Ishikawa (cell line): ENCODE results near the gene CDC42BPA.

Source experiments
- CEBPB ChIP-seq: IDR thresholded peaks from 2 replicates; pipeline ENCODE4 v1.6.1; 2012
- CREB1 ChIP-seq: IDR thresholded peaks from 2 replicates; pipeline ENCODE4 v1.6.1; 2012; ENCODE audit warnings: low read depth
- EGR1 ChIP-seq: IDR thresholded peaks from 2 replicates; pipeline ENCODE4 v1.6.1; 2012
- EP300 ChIP-seq: IDR thresholded peaks from 2 replicates; pipeline ENCODE4 v1.6.1; 2012; ENCODE audit warnings: borderline replicate concordance
- FOXM1 ChIP-seq: IDR thresholded peaks from 2 replicates; pipeline ENCODE4 v1.6.1; 2012; ENCODE audit warnings: low read depth, borderline replicate concordance
- NFIC ChIP-seq: IDR thresholded peaks from 2 replicates; pipeline ENCODE4 v1.6.1; 2012
- RAD21 ChIP-seq: IDR thresholded peaks from 2 replicates; pipeline ENCODE4 v1.6.1; 2012; ENCODE audit warnings: low read depth
- TAF1 ChIP-seq: IDR thresholded peaks from 2 replicates; pipeline ENCODE4 v1.6.1; 2012; ENCODE audit warnings: low read depth, mild to moderate bottlenecking
- TCF12 ChIP-seq: IDR thresholded peaks from 2 replicates; pipeline ENCODE4 v1.6.1; 2012; ENCODE audit warnings: low read depth
- TEAD4 ChIP-seq: IDR thresholded peaks from 2 replicates; pipeline ENCODE4 v1.6.1; 2012
- YY1 ChIP-seq: IDR thresholded peaks from 2 replicates; pipeline ENCODE4 v1.6.1; 2012; ENCODE audit warnings: low read depth
- ZBTB7A ChIP-seq: IDR thresholded peaks from 2 replicates; pipeline ENCODE4 v1.6.1; 2012; ENCODE audit warnings: low read depth
- TF ChIP-seq, protein P1 (sequence below): IDR thresholded peaks from 2 replicates; pipeline ENCODE4 v1.6.1; 2012
- TF ChIP-seq, protein P2 (sequence below): IDR thresholded peaks from 2 replicates; pipeline ENCODE4 v1.6.1; 2012; ENCODE audit warnings: low read depth, mild to moderate bottlenecking
- TF ChIP-seq, protein P3 (sequence below): IDR thresholded peaks from 2 replicates; pipeline ENCODE4 v1.6.1; 2012

The CDC42BPA gene

DNA sequence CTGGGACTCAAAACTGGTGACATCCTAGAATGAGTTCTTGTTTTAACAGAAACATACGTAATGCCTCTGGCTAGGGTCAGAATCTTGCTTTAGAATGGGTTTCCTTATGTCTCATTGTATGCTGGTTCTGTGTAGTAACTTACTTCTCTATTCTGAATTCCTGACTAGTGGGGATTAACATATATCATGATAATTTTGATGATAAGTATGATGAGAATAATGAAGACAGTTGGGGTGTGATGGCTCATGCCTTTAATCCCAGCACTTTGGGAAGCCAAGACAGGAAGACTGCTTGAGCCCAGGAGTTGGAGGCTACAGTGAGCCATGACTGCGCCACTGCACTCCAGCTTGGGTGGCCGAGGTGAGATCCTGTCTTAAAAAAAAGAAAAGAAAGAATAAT lies 31.7 kb upstream of the CDC42BPA start:
- TF ChIP-seq, protein P1, sequence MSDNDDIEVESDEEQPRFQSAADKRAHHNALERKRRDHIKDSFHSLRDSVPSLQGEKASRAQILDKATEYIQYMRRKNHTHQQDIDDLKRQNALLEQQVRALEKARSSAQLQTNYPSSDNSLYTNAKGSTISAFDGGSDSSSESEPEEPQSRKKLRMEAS = no peak
- no peak for TF ChIP-seq TEAD4
- no peak for TF ChIP-seq NFIC

DNA sequence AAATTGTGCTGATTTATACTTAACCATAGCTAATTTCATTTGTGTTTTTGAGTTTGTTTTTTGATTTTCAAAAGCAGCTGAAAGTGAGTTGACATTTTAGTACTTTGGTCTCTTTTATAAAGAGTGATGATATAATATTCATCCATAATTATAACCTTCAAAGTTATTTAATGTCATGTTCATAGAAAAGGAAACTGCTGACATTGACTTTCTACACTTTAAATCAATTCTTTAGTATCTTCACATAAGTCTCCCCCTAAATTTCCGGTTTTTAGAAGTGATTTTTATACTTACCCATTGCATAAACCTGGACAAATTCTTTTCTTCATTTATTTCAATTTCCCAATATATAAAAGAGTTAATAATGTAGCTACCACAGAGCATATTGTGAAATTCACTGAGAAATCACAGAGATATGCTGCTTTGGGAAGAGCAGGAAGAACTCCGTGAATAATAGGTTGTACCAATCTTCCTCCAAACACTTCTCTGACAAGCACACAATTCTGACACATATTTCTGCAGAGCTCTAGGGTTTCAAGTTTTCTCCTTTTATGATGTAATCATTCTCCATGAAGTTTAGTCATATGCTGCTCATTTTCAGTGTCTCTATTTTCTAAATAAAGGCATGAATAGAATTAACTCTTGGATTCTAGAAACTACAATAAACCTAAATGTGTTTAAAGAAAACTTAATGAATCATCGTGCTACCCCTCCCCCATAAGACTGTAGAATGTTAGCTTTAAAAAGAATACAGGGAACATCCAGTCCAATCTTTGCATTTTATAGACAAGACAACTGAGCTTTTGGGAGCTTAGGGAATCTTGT lies 25.6 kb upstream of the CDC42BPA start:
- TF ChIP-seq RAD21 = no peak
- no peak for TF ChIP-seq NFIC
- TF ChIP-seq EGR1 = no peak
- TF ChIP-seq CREB1 = no peak
- no peak for TF ChIP-seq YY1

DNA sequence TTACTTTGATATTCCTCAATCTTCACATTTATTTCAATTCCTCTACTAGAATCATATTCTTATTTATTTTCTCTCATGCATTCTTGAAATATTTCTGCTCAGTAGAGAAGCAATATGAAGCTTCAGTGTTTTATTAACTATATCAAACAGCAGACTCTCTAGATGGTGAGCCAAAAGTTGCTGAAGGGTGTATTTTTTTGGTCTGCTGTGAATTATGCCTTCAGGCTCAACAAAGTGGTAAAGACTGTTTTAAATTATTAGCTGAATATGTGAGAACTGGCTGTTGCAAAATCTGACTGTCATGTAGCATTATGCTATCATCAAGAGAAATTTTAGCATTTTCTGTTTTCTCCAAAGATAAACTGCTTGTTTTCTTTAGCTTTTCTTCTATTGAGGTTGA lies 24.9 kb upstream of the CDC42BPA start:
- TF ChIP-seq EGR1 (no peak), YY1 (no peak), ZBTB7A (no peak), CEBPB (no peak), TEAD4 (no peak), FOXM1 (no peak), TCF12 (no peak)
- TF ChIP-seq, protein P2, sequence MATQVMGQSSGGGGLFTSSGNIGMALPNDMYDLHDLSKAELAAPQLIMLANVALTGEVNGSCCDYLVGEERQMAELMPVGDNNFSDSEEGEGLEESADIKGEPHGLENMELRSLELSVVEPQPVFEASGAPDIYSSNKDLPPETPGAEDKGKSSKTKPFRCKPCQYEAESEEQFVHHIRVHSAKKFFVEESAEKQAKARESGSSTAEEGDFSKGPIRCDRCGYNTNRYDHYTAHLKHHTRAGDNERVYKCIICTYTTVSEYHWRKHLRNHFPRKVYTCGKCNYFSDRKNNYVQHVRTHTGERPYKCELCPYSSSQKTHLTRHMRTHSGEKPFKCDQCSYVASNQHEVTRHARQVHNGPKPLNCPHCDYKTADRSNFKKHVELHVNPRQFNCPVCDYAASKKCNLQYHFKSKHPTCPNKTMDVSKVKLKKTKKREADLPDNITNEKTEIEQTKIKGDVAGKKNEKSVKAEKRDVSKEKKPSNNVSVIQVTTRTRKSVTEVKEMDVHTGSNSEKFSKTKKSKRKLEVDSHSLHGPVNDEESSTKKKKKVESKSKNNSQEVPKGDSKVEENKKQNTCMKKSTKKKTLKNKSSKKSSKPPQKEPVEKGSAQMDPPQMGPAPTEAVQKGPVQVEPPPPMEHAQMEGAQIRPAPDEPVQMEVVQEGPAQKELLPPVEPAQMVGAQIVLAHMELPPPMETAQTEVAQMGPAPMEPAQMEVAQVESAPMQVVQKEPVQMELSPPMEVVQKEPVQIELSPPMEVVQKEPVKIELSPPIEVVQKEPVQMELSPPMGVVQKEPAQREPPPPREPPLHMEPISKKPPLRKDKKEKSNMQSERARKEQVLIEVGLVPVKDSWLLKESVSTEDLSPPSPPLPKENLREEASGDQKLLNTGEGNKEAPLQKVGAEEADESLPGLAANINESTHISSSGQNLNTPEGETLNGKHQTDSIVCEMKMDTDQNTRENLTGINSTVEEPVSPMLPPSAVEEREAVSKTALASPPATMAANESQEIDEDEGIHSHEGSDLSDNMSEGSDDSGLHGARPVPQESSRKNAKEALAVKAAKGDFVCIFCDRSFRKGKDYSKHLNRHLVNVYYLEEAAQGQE = no peak
- TF ChIP-seq, protein P1 = no peak

DNA sequence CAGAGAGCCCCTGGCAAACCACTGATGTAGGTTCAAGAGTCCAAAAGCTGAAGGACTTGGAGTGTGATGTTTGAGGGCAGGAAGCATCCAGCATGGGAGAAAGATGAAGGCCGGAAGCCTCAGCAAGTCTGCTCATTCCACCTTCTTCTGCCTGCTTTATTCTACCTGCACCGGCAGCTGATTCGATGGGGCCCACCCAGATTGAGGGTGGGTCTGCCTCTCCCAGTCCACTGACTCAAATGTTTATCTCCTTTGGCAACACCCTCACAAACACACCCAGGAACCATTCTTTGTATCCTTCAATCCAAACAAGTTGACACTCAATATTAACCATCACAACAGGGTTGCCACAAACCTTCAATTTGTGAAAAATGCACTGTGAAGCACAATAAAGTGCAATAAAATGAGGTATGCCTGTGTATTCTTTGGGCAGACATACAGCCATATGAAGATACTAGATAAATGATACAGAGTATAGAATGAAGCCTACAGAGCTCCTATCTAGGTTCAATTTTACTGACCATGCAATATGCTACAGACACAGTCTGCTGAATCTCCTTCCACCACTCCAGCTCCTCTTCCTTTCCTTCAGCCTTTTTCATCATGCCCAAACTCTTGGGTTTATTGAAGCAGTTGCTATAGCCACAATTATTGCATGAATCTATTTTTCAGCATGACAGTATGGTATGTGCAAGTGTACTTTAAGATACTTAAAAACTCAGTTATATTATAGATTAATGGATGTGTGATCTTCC lies 24.0 kb upstream of the CDC42BPA start:
- no peak for TF ChIP-seq YY1
- no peak for TF ChIP-seq CEBPB
- no peak for TF ChIP-seq RAD21
- TF ChIP-seq EP300 = no peak
- TF ChIP-seq, protein P3, sequence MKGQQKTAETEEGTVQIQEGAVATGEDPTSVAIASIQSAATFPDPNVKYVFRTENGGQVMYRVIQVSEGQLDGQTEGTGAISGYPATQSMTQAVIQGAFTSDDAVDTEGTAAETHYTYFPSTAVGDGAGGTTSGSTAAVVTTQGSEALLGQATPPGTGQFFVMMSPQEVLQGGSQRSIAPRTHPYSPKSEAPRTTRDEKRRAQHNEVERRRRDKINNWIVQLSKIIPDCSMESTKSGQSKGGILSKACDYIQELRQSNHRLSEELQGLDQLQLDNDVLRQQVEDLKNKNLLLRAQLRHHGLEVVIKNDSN = no peak
- TF ChIP-seq NFIC = no peak
- TF ChIP-seq EGR1 = no peak
- TF ChIP-seq TCF12 = no peak
- no peak for TF ChIP-seq CREB1
- no peak for TF ChIP-seq FOXM1
- no peak for TF ChIP-seq ZBTB7A
- TF ChIP-seq, protein P2 = no peak
- no peak for TF ChIP-seq TAF1
- TF ChIP-seq, protein P1 = no peak
- no peak for TF ChIP-seq TEAD4

DNA sequence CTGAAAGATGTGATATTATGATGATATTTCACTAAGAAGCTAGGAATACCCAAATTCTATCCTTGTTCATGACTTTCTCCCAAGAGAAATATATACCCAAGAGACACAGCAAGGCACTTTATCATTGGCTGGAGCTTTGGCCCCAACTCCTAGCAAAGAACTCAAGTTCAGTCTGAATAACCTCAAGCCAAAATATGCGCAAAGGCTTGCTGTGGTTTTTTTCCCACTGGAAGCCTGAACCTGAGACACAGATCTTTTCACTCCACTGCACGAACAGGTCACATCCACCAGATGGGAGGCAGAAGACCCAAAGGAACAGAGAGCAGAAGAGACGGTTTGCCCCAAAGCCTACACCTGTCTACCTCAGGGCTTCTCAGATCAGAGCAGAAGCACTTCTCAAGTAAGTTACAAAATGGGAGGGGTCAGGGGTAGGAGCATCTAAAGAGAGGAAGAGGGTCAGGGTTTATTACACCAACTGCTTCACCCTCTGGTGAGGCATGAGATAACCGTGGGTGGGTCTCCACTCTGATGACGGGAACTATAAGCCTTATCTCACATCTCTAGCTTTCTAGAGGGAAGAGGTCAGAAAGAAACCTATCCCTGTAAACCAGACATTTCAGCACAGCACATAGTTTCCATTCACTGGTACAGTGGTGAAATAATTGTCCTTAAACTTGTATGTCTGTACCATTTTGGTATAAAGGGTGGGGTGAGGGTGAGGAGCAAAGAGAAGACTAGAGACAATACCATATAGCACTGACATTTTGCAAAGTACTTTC lies 17.1 kb upstream of the CDC42BPA start:
- TF ChIP-seq RAD21 = no peak
- no peak for TF ChIP-seq EP300
- TF ChIP-seq NFIC = no peak
- no peak for TF ChIP-seq YY1
- no peak for TF ChIP-seq TAF1
- no peak for TF ChIP-seq CREB1
- TF ChIP-seq TEAD4 = no peak
- TF ChIP-seq, protein P1 = no peak
- TF ChIP-seq, protein P3 = no peak
- no peak for TF ChIP-seq TCF12
- no peak for TF ChIP-seq CEBPB
- TF ChIP-seq EGR1 = no peak
- TF ChIP-seq ZBTB7A = no peak
- TF ChIP-seq FOXM1 = no peak
